ENCODE results near the gene NCOR2.

Gene NCOR2

DNA sequence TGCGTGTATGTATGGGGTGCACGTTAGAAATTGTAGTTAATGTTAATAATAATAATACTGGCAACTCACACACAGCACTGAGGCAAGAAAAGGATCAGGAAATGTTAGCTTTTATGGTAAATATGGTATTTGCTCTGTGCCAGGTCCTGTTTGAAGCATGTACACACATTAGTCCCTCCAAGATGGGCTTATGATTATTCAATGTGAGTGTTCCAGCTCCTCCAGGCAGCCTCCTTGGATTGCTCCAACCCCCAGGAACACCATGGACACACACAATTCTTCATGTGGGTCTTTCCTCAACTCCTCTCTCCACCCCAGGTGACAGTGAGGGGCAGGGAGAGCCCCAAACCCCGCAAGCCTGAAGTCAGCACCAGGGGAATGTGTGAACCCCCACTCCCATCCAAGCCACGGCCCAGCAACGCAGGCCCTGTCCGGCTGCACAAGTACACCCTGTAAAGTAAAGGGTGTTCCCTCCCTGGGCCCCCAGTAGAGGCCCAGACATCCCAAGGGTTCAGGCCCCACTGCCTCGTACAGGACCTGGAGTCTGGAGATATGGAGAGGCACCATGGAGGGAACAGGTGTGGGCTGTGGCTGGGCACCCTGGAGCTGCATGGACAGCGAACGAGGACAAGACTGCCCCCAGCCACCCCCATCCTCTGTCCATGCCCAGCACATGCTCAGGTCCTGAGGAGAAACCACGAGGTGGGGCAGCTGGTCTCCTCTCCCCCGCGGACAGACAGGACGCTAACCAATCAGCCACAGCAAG is 41.3 kb downstream of the NCOR2 start:
- DNase-seq (ENCODE audit: low read depth) = no peak

DNA sequence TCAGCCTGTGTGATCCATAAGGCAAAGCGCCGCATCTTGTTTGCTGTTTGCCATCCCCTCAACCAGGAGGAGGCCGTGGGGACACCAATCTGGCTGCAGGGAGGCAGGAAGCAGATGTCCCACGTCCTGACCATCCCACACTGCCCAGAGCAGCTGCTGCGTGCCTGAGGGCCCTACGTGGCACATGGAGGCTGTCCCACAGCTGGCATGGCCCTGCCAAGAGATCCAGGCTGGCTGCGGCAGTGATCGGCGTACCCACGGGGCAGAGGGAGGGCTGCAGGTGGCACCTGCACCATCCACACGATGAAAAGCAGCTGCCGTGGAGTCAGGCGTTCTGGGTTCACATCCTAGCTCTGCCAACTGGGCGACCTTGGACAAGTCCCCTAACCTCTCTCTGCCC is 42.0 kb downstream of the NCOR2 start:
- DNase-seq (ENCODE audit: low read depth) = no peak

GRCh38 chr12:124524231-124524925 is 43.0 kb downstream of the NCOR2 start:
- DNase-seq (ENCODE audit: low read depth) = no peak

- DNase-seq (ENCODE audit: low read depth) = no peak
Measured at GRCh38 chr12:124523071-124523470, 44.3 kb downstream of the NCOR2 start.

DNA sequence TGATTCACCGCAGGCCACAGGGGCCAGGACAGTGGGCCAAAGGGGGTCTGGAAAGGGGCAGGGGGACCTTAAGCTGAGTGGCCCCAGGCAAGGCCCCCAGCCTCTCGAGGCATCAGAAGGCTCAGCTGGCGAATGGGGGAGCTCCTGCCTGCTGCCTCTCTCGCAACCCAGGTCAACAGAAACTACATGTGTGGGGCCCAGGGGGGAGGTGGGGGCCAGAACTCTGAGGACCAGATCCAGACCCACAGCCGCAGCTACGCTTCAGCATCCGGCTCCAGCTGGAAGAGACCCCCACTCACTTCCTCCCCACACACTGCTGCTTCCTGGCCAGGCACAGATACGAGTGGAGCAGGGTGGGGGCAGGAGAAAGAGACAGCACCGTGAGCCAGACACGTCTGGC is 46.5 kb downstream of the NCOR2 start:
- DNase-seq (ENCODE audit: low read depth) = no peak

DNA sequence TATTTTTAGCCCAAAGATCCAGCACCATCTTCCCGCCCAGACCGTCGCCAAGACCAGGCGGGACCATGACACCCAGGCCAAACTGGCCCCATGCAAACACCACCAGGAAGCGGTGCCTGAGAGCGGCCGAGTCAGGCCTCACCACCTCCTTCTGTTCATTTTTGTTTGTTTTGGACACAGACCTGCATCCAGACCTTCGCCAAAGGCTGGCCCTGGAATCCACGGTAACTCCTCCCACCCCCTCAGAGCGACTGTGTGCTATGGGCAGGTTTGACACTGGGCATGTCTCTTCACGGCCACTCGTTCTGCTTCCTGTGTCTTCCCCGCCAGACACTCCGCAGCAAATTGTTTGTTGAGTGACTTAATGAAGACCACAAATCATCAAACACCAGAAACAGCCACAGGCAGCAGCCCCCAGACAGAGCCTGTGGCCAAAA is 47.1 kb downstream of the NCOR2 start:
- no peak for DNase-seq (ENCODE audit: low read depth)

- no peak for DNase-seq (ENCODE audit: low read depth)
Measured at GRCh38 chr12:124519746-124520145, 47.7 kb downstream of the NCOR2 start.

- DNase-seq (ENCODE audit: low read depth) = no peak
Measured at GRCh38 chr12:124518051-124518932, 49.1 kb downstream of the NCOR2 start.

Measured in stimulated activated CD8-positive, alpha-beta memory T cell treated with anti-CD3 and anti-CD28 coated beads, Interleukin-12 subunit alpha, Interleukin-12 subunit beta, amount 100 ng/mL, for 4 hours (primary cell).